ENCODE data around the gene USP5.

The USP5 gene

GRCh38 chr12:6909421-6910145 is 57.6 kb downstream of the USP5 start:
- TF ChIP-seq CTCF (conservative IDR thresholded peaks at IDR 0.05; ENCODE audit: low read length): no peak
- DNase-seq (ENCODE audit: low read depth): no peak

GRCh38 chr12:6912164-6912935 is 60.4 kb downstream of the USP5 start:
- no peak for DNase-seq (ENCODE audit: low read depth)
- no peak overlapping the region for H3K4me3 ChIP-seq (ENCODE audit: low read length)
- no peak for TF ChIP-seq CTCF (conservative IDR thresholded peaks at IDR 0.05; ENCODE audit: low read length)

More at GRCh38 chr12:6909421-6910145, 57.6 kb downstream of the USP5 start:
- no peak overlapping the region for H3K4me3 ChIP-seq (ENCODE audit: low read length)

- peak within 1 kb of the TSS; percentile 70 for H3K4me3 ChIP-seq (ENCODE audit: low read length)
- DNase-seq (ENCODE audit: low read depth): peak; percentile 61
- TF ChIP-seq CTCF (conservative IDR thresholded peaks at IDR 0.05; ENCODE audit: low read length): no peak
Observed at GRCh38 chr12:6914246-6914946, 62.4 kb downstream of the USP5 start, which contains the start of gene ENO2. ENO2 (plus strand) TSS chr12:6914580; CDS start chr12:6915833, 1,253 bp downstream.

GRCh38 chr12:6914947-6915788 is 63.2 kb downstream of the USP5 start:
- DNase-seq (ENCODE audit: low read depth): no peak
- no peak for TF ChIP-seq CTCF (conservative IDR thresholded peaks at IDR 0.05; ENCODE audit: low read length)
- H3K4me3 ChIP-seq (ENCODE audit: low read length): peak overlapping the region; percentile 70

GRCh38 chr12:6915789-6916285 is 63.9 kb downstream of the USP5 start:
- H3K4me3 ChIP-seq (ENCODE audit: low read length): peak overlapping the region; percentile 70; the same call in 1 of the 2 replicates
- TF ChIP-seq CTCF (conservative IDR thresholded peaks at IDR 0.05; ENCODE audit: low read length): no peak
- DNase-seq (ENCODE audit: low read depth): no peak
